Mammary epithelial cell (primary cell): ENCODE measurements around the gene IL1RL2.

Experiments used
- CTCF ChIP-seq, 2 donors: IDR thresholded peaks in 1 of 2; conservative IDR thresholded peaks in 1 of 2; 2 replicates each; pipeline ENCODE4 v1.5.1; 2011 to 2012; ENCODE audit warnings: inconsistent platforms in 2 of 2, low read length in 2 of 2, mild to moderate bottlenecking in 2 of 2, control low read depth in 1 of 2, low read depth in 1 of 2; ENCODE audit not compliant: insufficient read depth in 1 of 2; ENCODE audit errors: extremely low read depth in 1 of 2
- EZH2 ChIP-seq: IDR thresholded peaks from 2 replicates; pipeline ENCODE4 v1.6.1; 2012; ENCODE audit warnings: low read length, inconsistent platforms, borderline replicate concordance

- TF ChIP-seq CTCF (conservative IDR thresholded peaks at IDR 0.05 in 1 of 2, IDR thresholded peaks at IDR 0.05 in 1 of 2; ENCODE audit: extremely low read depth in 1 of 2, insufficient read depth in 1 of 2, low read depth in 1 of 2, low read length in 2 of 2) (no peak), EZH2 (no peak)
These were observed 28.6 kb upstream of the IL1RL2 start for GRCh38 chr2:102158011-102158755.
